Stromal cell of bone marrow (primary cell): ENCODE measurements around the gene PDIA2.
"Not testable (repeated sequence)": the region's sequence is repeated elsewhere in the genome, so short reads cannot be mapped to it uniquely, and the experiment has no call there.

Source experiments
- DNase-seq: peaks from one replicate; pipeline ENCODE4 v3.0.0-alpha.2; 2012; ENCODE audit warnings: low read depth

Gene PDIA2

GRCh38 chr16:283033-283805 is at the start of gene PDIA2:
TSS of gene PDIA2 (plus strand) at chr16:283164. CDS start at chr16:283170, 6 bp downstream.
- DNase-seq: no peak

- DNase-seq: peak; percentile 79
These were observed 48.3 kb upstream of the PDIA2 start, which contains the start of gene FAM234A for GRCh38 chr16:234468-235305. TSS of gene FAM234A (plus strand) at chr16:234821. CDS start at chr16:254414, 19,593 bp downstream.

- no peak for DNase-seq
These were observed 43.1 kb upstream of the PDIA2 start for GRCh38 chr16:239948-240277.

GRCh38 chr16:240559-240958 is 42.4 kb upstream of the PDIA2 start:
- no peak for DNase-seq

- DNase-seq: no peak
These were observed 40.7 kb upstream of the PDIA2 start for GRCh38 chr16:242281-242680.

- no peak for DNase-seq
These were observed 39.6 kb upstream of the PDIA2 start for GRCh38 chr16:243348-243747.

- DNase-seq: no peak
These were observed 37.9 kb upstream of the PDIA2 start for GRCh38 chr16:245105-245504.

GRCh38 chr16:247027-247426 is 35.9 kb upstream of the PDIA2 start:
- no peak for DNase-seq

GRCh38 chr16:249431-249830 is 33.5 kb upstream of the PDIA2 start:
- no peak for DNase-seq

GRCh38 chr16:252366-253337 is 30.3 kb upstream of the PDIA2 start:
- DNase-seq: no peak

GRCh38 chr16:253833-254232 is 29.1 kb upstream of the PDIA2 start:
- DNase-seq: no peak

- no peak for DNase-seq
These were observed 28.5 kb upstream of the PDIA2 start for GRCh38 chr16:254461-254860.

- no peak for DNase-seq
These were observed 27.8 kb upstream of the PDIA2 start for GRCh38 chr16:255183-255582.

GRCh38 chr16:258091-258490 is 24.9 kb upstream of the PDIA2 start:
- not testable (repeated sequence) for DNase-seq

- DNase-seq: no peak
These were observed 23.7 kb upstream of the PDIA2 start for GRCh38 chr16:259226-259625.

GRCh38 chr16:259814-260253 is 23.1 kb upstream of the PDIA2 start:
- no peak for DNase-seq

- no peak for DNase-seq
These were observed 22.6 kb upstream of the PDIA2 start for GRCh38 chr16:260326-260725.

GRCh38 chr16:261031-261691 is 21.8 kb upstream of the PDIA2 start:
- DNase-seq: no peak

GRCh38 chr16:262121-262745 is 20.7 kb upstream of the PDIA2 start:
- DNase-seq: no peak

- no peak for DNase-seq
These were observed 19.7 kb upstream of the PDIA2 start for GRCh38 chr16:263182-263774.

GRCh38 chr16:263944-264343 is 19.0 kb upstream of the PDIA2 start:
- DNase-seq: no peak
